Non-pigmented ciliary epithelial cell (primary cell): ENCODE measurements around the gene HPRT1.
A peak's percentile ranks its signal among the peaks of the same experiment; 100 is the strongest.

Source experiments
- DNase-seq: peaks from one replicate; pipeline ENCODE4 v3.0.0-alpha.2; 2010; ENCODE audit warnings: low read depth

HPRT1 gene

DNA sequence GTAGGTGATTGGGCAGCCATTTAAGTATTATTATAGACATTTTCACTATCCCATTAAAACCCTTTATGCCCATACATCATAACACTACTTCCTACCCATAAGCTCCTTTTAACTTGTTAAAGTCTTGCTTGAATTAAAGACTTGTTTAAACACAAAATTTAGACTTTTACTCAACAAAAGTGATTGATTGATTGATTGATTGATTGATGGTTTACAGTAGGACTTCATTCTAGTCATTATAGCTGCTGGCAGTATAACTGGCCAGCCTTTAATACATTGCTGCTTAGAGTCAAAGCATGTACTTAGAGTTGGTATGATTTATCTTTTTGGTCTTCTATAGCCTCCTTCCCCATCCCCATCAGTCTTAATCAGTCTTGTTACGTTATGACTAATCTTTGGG is 16.3 kb downstream of the HPRT1 start:
- no peak for DNase-seq

- no peak for DNase-seq
These were observed 18.4 kb downstream of the HPRT1 start for GRCh38 chrX:134478374-134478773.

DNA sequence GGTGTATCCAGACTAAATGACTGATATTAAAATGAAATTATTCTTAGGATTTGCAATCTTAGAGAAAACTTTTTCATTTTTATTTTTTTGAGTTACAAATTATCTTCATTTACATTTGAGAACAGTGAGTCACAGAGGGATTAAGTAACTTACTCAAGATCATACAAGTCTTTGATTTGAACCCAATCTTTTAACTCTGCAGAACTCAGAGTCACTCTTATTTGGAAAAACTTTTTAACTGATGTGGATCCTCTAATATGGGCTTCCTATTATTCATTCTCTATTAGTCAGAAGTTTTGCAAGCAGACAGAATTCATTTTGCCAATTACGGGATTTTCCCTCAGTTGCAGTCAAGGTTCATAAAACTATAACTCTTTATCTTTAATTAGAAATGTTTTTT is 20.1 kb downstream of the HPRT1 start:
- no peak for DNase-seq

- no peak for DNase-seq
These were observed 21.4 kb downstream of the HPRT1 start for GRCh38 chrX:134481339-134481738.

- no peak for DNase-seq
These were observed 22.4 kb downstream of the HPRT1 start for GRCh38 chrX:134482371-134482770.

- DNase-seq, result no peak
These were observed 24.1 kb downstream of the HPRT1 start for GRCh38 chrX:134484039-134484438.

- no peak for DNase-seq
These were observed 42.0 kb downstream of the HPRT1 start for GRCh38 chrX:134501941-134502340.

DNA sequence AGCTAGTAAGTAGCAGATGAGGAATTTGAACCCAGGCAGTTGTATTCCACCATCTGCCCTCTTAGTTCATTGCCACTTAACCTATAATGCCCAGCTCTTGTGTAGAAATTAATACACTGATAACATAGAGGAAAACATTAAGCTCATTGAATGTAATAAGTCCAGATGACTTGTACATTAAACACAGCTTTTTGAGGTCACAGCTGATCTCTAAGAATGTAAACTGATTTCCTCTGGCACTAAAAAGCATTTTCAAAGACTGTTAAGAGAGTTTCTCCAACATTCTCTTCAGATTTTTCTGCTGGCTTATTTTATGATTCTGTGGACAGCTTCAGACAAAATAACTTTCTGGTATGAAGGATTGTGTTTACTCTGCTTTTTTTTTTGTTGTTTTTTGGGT is 42.7 kb downstream of the HPRT1 start:
- DNase-seq, result no peak

- DNase-seq, result peak; percentile 67
These were observed 52.6 kb downstream of the HPRT1 start for GRCh38 chrX:134512566-134512965.

GRCh38 chrX:134513091-134513490 is 53.1 kb downstream of the HPRT1 start:
- DNase-seq, result no peak

DNA sequence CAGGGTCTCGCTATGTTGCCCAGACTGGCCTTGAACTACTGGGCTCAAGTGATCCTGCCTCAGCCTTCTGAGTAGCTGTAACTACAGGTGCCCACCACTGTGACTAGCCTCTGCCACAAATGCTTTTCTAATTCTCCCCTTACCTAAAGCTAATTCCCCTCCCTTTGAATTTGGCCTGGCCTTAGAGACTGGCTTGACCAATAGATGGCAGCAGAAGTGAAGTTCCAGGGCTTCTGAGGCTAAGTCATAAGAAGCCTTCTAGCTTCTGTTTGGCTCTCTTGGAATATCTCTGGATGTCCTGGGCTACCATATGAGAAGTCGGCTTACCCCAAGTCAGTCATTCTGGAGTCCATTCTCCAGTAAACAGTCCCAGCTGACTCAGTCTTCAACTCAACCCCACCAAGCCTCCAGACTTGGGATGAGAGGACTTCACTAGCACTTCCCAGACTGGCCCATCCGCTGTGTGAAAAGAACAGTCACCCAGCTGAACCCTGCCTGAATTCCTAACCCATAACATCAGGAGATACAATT is 61.0 kb downstream of the HPRT1 start:
- no peak for DNase-seq

GRCh38 chrX:134524181-134524580 is 64.2 kb downstream of the HPRT1 start:
- DNase-seq, result no peak

GRCh38 chrX:134525086-134525792 is 65.3 kb downstream of the HPRT1 start:
- no peak for DNase-seq

- no peak for DNase-seq
These were observed 66.4 kb downstream of the HPRT1 start for GRCh38 chrX:134526399-134526798.

DNA sequence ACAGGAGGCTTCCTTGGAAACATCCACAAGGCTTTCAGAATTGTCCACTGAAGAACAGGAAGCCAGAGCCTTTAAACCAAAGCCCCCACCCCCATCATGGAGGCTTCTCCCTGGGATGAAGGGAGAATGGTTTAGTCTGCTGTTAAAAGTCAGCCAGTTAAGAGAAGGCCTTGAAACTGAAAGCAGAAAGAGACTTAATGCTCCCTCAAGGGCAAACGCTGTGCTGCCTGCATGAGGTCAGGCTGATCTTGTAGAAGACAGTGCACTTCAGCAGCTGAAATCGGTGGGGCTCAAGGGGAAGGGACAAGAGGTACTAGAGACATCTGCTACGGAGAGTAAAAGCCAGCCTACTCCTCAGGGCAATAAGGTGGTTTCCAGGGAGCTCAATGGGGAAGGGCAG is 69.0 kb downstream of the HPRT1 start:
- no peak for DNase-seq

GRCh38 chrX:134529481-134529880 is 69.5 kb downstream of the HPRT1 start:
- DNase-seq, result no peak

GRCh38 chrX:134530845-134531244 is 70.9 kb downstream of the HPRT1 start:
- DNase-seq, result no peak

GRCh38 chrX:134533352-134533751 is 73.4 kb downstream of the HPRT1 start:
- no peak for DNase-seq

DNA sequence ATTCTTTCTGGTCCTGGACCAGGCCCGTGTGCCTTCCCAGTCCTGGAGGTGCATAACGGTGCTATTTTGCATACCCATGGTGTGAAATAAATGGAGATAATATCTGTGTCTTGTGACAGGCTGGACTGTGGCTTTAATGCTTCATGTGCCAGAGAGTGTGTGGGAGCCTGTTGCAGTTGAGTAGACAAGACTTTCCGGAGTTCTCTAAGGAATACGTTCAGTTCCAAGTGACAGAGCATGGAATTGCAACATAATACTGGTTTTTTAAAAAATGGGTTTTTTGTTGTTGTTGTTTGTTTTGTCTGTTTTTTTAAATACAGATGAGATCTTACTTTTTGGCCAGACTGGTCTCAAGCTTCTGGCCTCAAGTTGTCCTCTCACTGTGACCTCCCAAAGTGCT is 74.0 kb downstream of the HPRT1 start:
- DNase-seq, result no peak

GRCh38 chrX:134537179-134537955 is 77.4 kb downstream of the HPRT1 start:
- DNase-seq, result no peak

- DNase-seq, result no peak
These were observed 78.4 kb downstream of the HPRT1 start for GRCh38 chrX:134538316-134538715.

DNA sequence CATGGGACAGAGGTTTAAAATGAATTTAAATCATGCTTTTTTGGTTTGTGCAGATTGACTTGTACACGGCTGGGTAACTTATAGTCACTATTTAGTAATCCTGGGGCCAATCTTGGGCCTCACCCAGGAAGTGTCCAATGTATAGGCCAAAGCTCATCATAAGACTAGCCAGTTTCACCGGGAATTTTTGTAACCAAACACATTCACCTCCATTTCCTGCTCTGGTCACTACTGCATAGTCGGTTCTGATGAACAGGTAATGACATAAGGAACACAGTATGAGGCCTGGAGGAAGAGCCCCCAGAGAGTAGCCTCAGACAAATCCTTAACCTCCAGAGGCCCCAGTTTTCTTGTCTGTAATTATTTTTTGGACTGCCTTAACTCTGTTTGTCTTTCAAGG is 81.9 kb downstream of the HPRT1 start:
- no peak for DNase-seq

DNA sequence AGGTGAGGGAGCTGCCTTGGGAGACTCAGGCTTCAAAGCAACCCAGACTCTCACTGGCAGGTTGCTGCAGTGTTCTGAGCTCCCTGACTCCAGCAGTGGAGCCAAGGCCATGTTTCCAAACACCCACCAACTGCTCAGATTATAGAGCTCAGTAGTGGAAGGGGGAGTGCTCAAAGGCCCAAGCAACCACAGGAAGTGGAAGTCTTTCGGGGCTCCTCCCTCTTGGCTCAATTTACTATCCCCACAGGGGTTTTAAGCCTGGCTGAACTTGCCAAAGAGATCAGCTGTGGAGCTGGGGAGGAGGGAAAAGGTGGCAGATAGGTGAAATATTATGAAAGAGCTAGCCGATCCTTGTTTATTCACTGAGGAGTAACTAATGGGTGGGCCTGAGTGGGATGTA is 82.5 kb downstream of the HPRT1 start:
- no peak for DNase-seq
